PC-3 (cell line): ENCODE data around the gene TAOK1. TPM values are rescaled to one million over a fixed set of nuclear protein-coding genes. Genes with fewer than 3 reads are reported as not detected.
A peak's percentile ranks its signal among the peaks of the same experiment; 100 is the strongest.

Source experiments
- ATAC-seq: fragments of 200-7000 bp; cut with Tn5 transposase; 2 replicates; pipeline ENCODE4 v1.9.1; 2020; ENCODE audit warnings: mild to moderate bottlenecking, moderate library complexity
- BruUV-seq: library from RNA; stranded (reverse); fragments of 400-500 nt; replicated peaks from 2 replicates; lab custom pipeline; 2021; lab: Mats Ljungman, UMichigan
- CTCF ChIA-PET: fragments of 300-600 bp; sonication (Branson Sonifier 250); formaldehyde crosslinking; loops from one replicate; lab custom pipeline; 2022; ENCODE audit warnings: antibody characterized with exemption; lab: Charles Lee
- POLR2A ChIA-PET: fragments of 300-600 bp; sonication (Branson Sonifier 250); formaldehyde crosslinking; loops from one replicate; lab custom pipeline; 2022; ENCODE audit warnings: antibody characterized with exemption; ENCODE audit not compliant: unreplicated experiment; lab: Charles Lee
- DNase-seq: peaks from one replicate; pipeline ENCODE4 v3.0.0-alpha.2; 2015
- H2AFZ ChIP-seq: fragments of 300-600 bp; sonication (generic); 2 replicates; pipeline ENCODE4 v1.6.0; 2016; ENCODE audit warnings: antibody characterized with exemption, low read length
- H3F3A ChIP-seq: fragments of 300-600 bp; sonication (generic); one replicate; pipeline ENCODE4 v1.6.0; 2017; ENCODE audit warnings: antibody characterized with exemption, low read length, control low read depth, mild to moderate bottlenecking; ENCODE audit not compliant: unreplicated experiment
- H3K27ac ChIP-seq: fragments of 300-600 bp; sonication (generic); 2 replicates; pipeline ENCODE4 v1.5.1; 2016; ENCODE audit warnings: mild to moderate bottlenecking, low read length
- H3K27me3 ChIP-seq: fragments of 300-600 bp; sonication (generic); 2 replicates; pipeline ENCODE4 v1.6.1; 2016; ENCODE audit warnings: low read length, mixed read lengths
- H3K36me3 ChIP-seq: fragments of 300-600 bp; sonication (generic); 2 replicates; pipeline ENCODE4 v1.6.1; 2016; ENCODE audit warnings: low read depth, mixed run types, low read length, mixed read lengths
- H3K4me1 ChIP-seq: fragments of 300-600 bp; sonication (generic); 2 replicates; pipeline ENCODE4 v1.5.1; 2016; ENCODE audit warnings: low read length; ENCODE audit not compliant: insufficient read depth
- H3K4me2 ChIP-seq: fragments of 300-600 bp; sonication (generic); 2 replicates; pipeline ENCODE4 v1.6.0; 2016; ENCODE audit warnings: low read length
- H3K4me3 ChIP-seq: fragments of 300-600 bp; sonication (generic); 2 replicates; pipeline ENCODE4 v1.5.1; 2016; ENCODE audit warnings: mild to moderate bottlenecking, low read length, mixed read lengths
- H3K79me2 ChIP-seq: fragments of 300-600 bp; sonication (generic); 2 replicates; pipeline ENCODE4 v1.6.1; 2017; ENCODE audit warnings: low read length, mixed read lengths
- H3K9ac ChIP-seq: fragments of 300-600 bp; sonication (generic); 2 replicates; pipeline ENCODE4 v1.6.0; 2016; ENCODE audit warnings: mild to moderate bottlenecking, low read length
- H3K9me2 ChIP-seq: fragments of 300-600 bp; sonication (generic); replicated peaks from 2 replicates; pipeline ENCODE4 v1.6.1; 2016; ENCODE audit warnings: mixed run types, low read length, mixed read lengths
- H3K9me3 ChIP-seq: fragments of 300-600 bp; sonication (generic); 2 replicates; pipeline ENCODE4 v1.6.1; 2016; ENCODE audit warnings: low read length, mixed read lengths
- H4K20me1 ChIP-seq: fragments of 300-600 bp; sonication (generic); 2 replicates; pipeline ENCODE4 v1.6.1; 2016; ENCODE audit warnings: low read length, mixed read lengths
- CTCF ChIP-seq: fragments of 300-600 bp; sonication (generic); conservative IDR thresholded peaks from 2 replicates; pipeline ENCODE4 v1.5.1; 2017; ENCODE audit warnings: antibody characterized with exemption, low read depth, mild to moderate bottlenecking, low read length
- EZH2 ChIP-seq: fragments of 300-600 bp; sonication (generic); IDR thresholded peaks from one replicate; pipeline ENCODE4 v1.6.1; 2017; ENCODE audit warnings: antibody characterized with exemption, mild to moderate bottlenecking, low read length; ENCODE audit not compliant: unreplicated experiment
- EZH2phosphoT487 ChIP-seq: fragments of 300-600 bp; sonication (generic); IDR thresholded peaks from 2 replicates; pipeline ENCODE4 v1.6.1; 2018; ENCODE audit warnings: mild to moderate bottlenecking, antibody characterized with exemption, low read length, borderline replicate concordance
- intact Hi-C: fragments of 100-400 bp; cut with micrococcal nuclease; formaldehyde crosslinking; loops from 2 replicates; pipeline ENCODE4 v1.9.0; 2023
- total RNA-seq: library from RNA; depleted of rRNA; stranded (reverse); fragments of >200 nt; gene quantifications from 2 replicates; pipeline ENCODE4 v1.2.3, GENCODE V29; 2014

The TAOK1 gene
- total RNA-seq, 1 experiment from 2014 or later, result 17.3 TPM

- Histone ChIP-seq H3K9ac (no peak overlapping the region), H3K27ac (no peak overlapping the region), H3K4me2 (no peak overlapping the region), H3K36me3 (no peaks in the 10 kb centered on the region; the same call in 1 of the 2 replicates), H3K79me2 (no peaks in the 10 kb centered on the region), H3K27me3 (no peaks in the 10 kb centered on the region), H3K9me2 (no peaks in the 10 kb centered on the region), H3F3A (no peaks in the 10 kb centered on the region), H3K9me3 (no peaks in the 10 kb centered on the region), H4K20me1 (no peaks in the 10 kb centered on the region), H2AFZ (no peak overlapping the region), H3K4me3 (no peak overlapping the region), H3K4me1 (no peaks in the 10 kb centered on the region)
- CTCF ChIA-PET, result interaction anchor here (1.0 kb wide), 1 partner anchor 114 kb away, joined by 4 read pairs; no protein-coding TSS in a partner anchor
- no peak for ATAC-seq
- BruUV-seq, result no TSS peak
- intact Hi-C loops, result no loop called here
- POLR2A ChIA-PET, result no interaction called here
- no peak for DNase-seq
- TF ChIP-seq EZH2phosphoT487 (no peak), EZH2 (no peak), CTCF (no peak)
Measured at GRCh38 chr17:29483503-29483902, 93.3 kb downstream of the TAOK1 start.

GRCh38 chr17:29495011-29495410, 104.8 kb downstream of the TAOK1 start:
- Histone ChIP-seq H3K4me2 (no peak overlapping the region), H3K9ac (no peak overlapping the region), H3K9me2 (no peaks in the 10 kb centered on the region), H3K27ac (no peak overlapping the region), H3K4me3 (no peak overlapping the region), H3K27me3 (no peaks in the 10 kb centered on the region), H3K9me3 (no peaks in the 10 kb centered on the region), H3K79me2 (no peaks in the 10 kb centered on the region), H4K20me1 (no peaks in the 10 kb centered on the region), H3K36me3 (peaks cover 3% of the 10 kb centered on the region; the same call in 1 of the 2 replicates), H2AFZ (no peak overlapping the region), H3F3A (no peaks in the 10 kb centered on the region), H3K4me1 (no peaks in the 10 kb centered on the region)
- ChIA-PET POLR2A (no interaction called here), CTCF (no interaction called here)
- no TSS peak for BruUV-seq
- TF ChIP-seq EZH2phosphoT487, result no peak
- TF ChIP-seq CTCF, result no peak
- no peak for TF ChIP-seq EZH2
- no peak for ATAC-seq
- intact Hi-C loops, result no loop called here
- DNase-seq, result peak; percentile 12

GRCh38 chr17:29504711-29505110, 114.5 kb downstream of the TAOK1 start:
- ChIA-PET CTCF (no interaction called here), POLR2A (no interaction called here)
- no peaks in the 10 kb centered on the region for H3K79me2 ChIP-seq
- no peaks in the 10 kb centered on the region for H3K9me3 ChIP-seq
- no peak overlapping the region for H3K4me3 ChIP-seq
- DNase-seq (no peak), ATAC-seq (no peak)
- no peak for TF ChIP-seq CTCF
- TF ChIP-seq EZH2phosphoT487, result no peak
- no peaks in the 10 kb centered on the region; the same call in 1 of the 2 replicates for H3K36me3 ChIP-seq
- no TSS peak for BruUV-seq
- H3K27me3 ChIP-seq, result no peaks in the 10 kb centered on the region
- no peak overlapping the region for H2AFZ ChIP-seq
- H3F3A ChIP-seq, result no peaks in the 10 kb centered on the region
- H3K4me2 ChIP-seq, result no peak overlapping the region
- intact Hi-C loops, result no loop called here
- H3K9ac ChIP-seq, result no peak overlapping the region
- no peaks in the 10 kb centered on the region for H3K9me2 ChIP-seq
- no peaks in the 10 kb centered on the region for H3K4me1 ChIP-seq
- no peaks in the 10 kb centered on the region for H4K20me1 ChIP-seq
- no peak overlapping the region for H3K27ac ChIP-seq
